WTC11 (cell line): ENCODE data around the gene PSMD14. TPM values are rescaled to one million over a fixed set of nuclear protein-coding genes. Genes with fewer than 3 reads are reported as not detected.

ENCODE experiments used
- ATAC-seq: fragments of 200-7000 bp; cut with Tn5 transposase; 2 replicates; pipeline ENCODE4 v1.10.0; 2021; ENCODE audit warnings: mild to moderate bottlenecking, moderate library complexity
- CTCF ChIA-PET: fragments of 300-600 bp; sonication (Branson Sonifier 250); formaldehyde crosslinking; loops from one replicate; lab custom pipeline; 2021; ENCODE audit warnings: antibody characterized with exemption; lab: Charles Lee
- POLR2A ChIA-PET: fragments of 350-600 bp; sonication (Branson Sonifier 250); formaldehyde crosslinking; loops from one replicate; lab custom pipeline; 2021; ENCODE audit warnings: antibody characterized with exemption; lab: Charles Lee
- DNase-seq: peaks from one replicate; pipeline ENCODE4 v3.0.0; 2021; ENCODE audit warnings: low spot score
- H3K27ac Mint-ChIP-seq: 2 replicates; pipeline ENCODE4 v1.8.0; 2021; ENCODE audit warnings: mixed read lengths
- H3K27me3 Mint-ChIP-seq: 2 replicates; pipeline ENCODE4 v1.8.0; 2021; ENCODE audit warnings: low read depth, mild to moderate bottlenecking, moderate library complexity, mixed read lengths
- H3K36me3 Mint-ChIP-seq: 2 replicates; pipeline ENCODE4 v1.8.0; 2021; ENCODE audit warnings: mixed read lengths
- H3K4me1 Mint-ChIP-seq: 2 replicates; pipeline ENCODE4 v1.8.0; 2022; ENCODE audit warnings: mixed read lengths
- H3K4me3 Mint-ChIP-seq: 2 replicates; pipeline ENCODE4 v1.8.0; 2021; ENCODE audit warnings: mild to moderate bottlenecking, moderate library complexity, mixed read lengths
- H3K9me3 Mint-ChIP-seq: 2 replicates; pipeline ENCODE4 v1.8.0; 2021; ENCODE audit warnings: mixed read lengths
- CREB1 ChIP-seq: sonication (generic); formaldehyde crosslinking; IDR thresholded peaks from 2 replicates; pipeline ENCODE4 v1.8.0; 2023; ENCODE audit warnings: mild to moderate bottlenecking, missing genetic modification reagents
- CREM ChIP-seq: sonication (generic); formaldehyde crosslinking; IDR thresholded peaks from 2 replicates; pipeline ENCODE4 v1.8.1; 2022; ENCODE audit warnings: mild to moderate bottlenecking, missing genetic modification reagents, moderate library complexity
- HMGA2 ChIP-seq: fragments of 250-450 bp; sonication (Bioruptor Pico); IDR thresholded peaks from 2 replicates; pipeline ENCODE4 v1.4.0; 2021; ENCODE audit warnings: mild to moderate bottlenecking, moderate library complexity
- JAZF1 ChIP-seq: fragments of 250-450 bp; sonication (Bioruptor Pico); IDR thresholded peaks from 2 replicates; pipeline ENCODE4 v1.9.0; 2021; ENCODE audit warnings: moderate library complexity, mild to moderate bottlenecking, inconsistent platforms
- JUN ChIP-seq: sonication (generic); formaldehyde crosslinking; IDR thresholded peaks from 2 replicates; pipeline ENCODE4 v1.8.0; 2023; ENCODE audit warnings: mild to moderate bottlenecking, missing genetic modification reagents
- TCF7 ChIP-seq: sonication (generic); formaldehyde crosslinking; IDR thresholded peaks from 2 replicates; pipeline ENCODE4 v1.8.0; 2022; ENCODE audit warnings: mild to moderate bottlenecking, low read depth, missing genetic modification reagents, moderate library complexity
- ZNF671 ChIP-seq: fragments of 250-450 bp; sonication (Bioruptor Pico); IDR thresholded peaks from 2 replicates; pipeline ENCODE4 v1.8.0; 2021; ENCODE audit warnings: mild to moderate bottlenecking
- total RNA-seq: library from RNA; stranded (reverse); gene quantifications from 3 replicates; pipeline ENCODE4 v1.2.3, GENCODE V29; 2021
- TF ChIP-seq, protein P1 (sequence below): sonication (generic); formaldehyde crosslinking; IDR thresholded peaks from 2 replicates; pipeline ENCODE4 v1.8.1; 2023; ENCODE audit warnings: mild to moderate bottlenecking, missing genetic modification reagents
- TF ChIP-seq, protein P2 (sequence below): sonication (generic); formaldehyde crosslinking; IDR thresholded peaks from 2 replicates; pipeline ENCODE4 v1.8.1; 2023; ENCODE audit warnings: mild to moderate bottlenecking, missing genetic modification reagents
- TF ChIP-seq, protein P3 (sequence below): sonication (generic); formaldehyde crosslinking; IDR thresholded peaks from 2 replicates; pipeline ENCODE4 v1.8.0; 2022; ENCODE audit warnings: missing genetic modification reagents
- TF ChIP-seq, protein P4 (sequence below): sonication (generic); formaldehyde crosslinking; IDR thresholded peaks from 2 replicates; pipeline ENCODE4 v1.8.1; 2023; ENCODE audit warnings: mild to moderate bottlenecking, moderate library complexity, missing genetic modification reagents
- TF ChIP-seq, protein P5 (sequence below): sonication (generic); formaldehyde crosslinking; IDR thresholded peaks from 2 replicates; pipeline ENCODE4 v1.8.1; 2022; ENCODE audit warnings: low read depth, missing genetic modification reagents, borderline replicate concordance
- TF ChIP-seq, protein P6 (sequence below): sonication (generic); formaldehyde crosslinking; IDR thresholded peaks from 2 replicates; pipeline ENCODE4 v1.8.1; 2022; ENCODE audit warnings: low read depth, mild to moderate bottlenecking, moderate library complexity, missing genetic modification reagents, borderline replicate concordance
- TF ChIP-seq, protein P7 (sequence below): fragments of 250-450 bp; sonication (Bioruptor Pico); IDR thresholded peaks from 2 replicates; pipeline ENCODE4 v1.9.0; 2021; ENCODE audit warnings: mild to moderate bottlenecking

PSMD14 gene
- total RNA-seq, 1 experiment from 2014 or later = 80.5 TPM

DNA sequence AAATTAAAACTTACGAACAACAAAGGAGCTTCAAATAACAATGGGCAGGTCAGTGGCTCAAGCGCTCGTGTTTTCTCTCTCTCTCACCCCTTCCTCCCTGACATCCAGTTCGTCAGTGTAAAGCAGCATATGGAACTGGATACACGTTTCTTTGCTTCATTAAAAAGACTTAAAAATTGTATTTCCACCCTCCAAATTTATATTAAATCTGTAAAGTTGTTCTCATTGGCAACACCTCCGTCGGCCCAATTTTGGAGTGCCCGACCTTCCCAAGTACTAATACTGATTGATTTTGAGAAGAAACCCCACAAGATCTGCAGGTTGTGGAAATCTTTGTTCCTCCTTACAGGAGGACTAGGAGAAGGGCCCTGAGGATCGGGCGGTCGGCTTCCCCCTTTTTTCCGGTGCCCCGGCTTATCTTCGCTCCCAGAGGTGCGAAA lies 110.1 kb downstream of the PSMD14 start:
- no peaks in the 10 kb centered on the region; the same call in 1 of the 2 replicates for H3K36me3 Mint-ChIP-seq
- TF ChIP-seq, protein P1, sequence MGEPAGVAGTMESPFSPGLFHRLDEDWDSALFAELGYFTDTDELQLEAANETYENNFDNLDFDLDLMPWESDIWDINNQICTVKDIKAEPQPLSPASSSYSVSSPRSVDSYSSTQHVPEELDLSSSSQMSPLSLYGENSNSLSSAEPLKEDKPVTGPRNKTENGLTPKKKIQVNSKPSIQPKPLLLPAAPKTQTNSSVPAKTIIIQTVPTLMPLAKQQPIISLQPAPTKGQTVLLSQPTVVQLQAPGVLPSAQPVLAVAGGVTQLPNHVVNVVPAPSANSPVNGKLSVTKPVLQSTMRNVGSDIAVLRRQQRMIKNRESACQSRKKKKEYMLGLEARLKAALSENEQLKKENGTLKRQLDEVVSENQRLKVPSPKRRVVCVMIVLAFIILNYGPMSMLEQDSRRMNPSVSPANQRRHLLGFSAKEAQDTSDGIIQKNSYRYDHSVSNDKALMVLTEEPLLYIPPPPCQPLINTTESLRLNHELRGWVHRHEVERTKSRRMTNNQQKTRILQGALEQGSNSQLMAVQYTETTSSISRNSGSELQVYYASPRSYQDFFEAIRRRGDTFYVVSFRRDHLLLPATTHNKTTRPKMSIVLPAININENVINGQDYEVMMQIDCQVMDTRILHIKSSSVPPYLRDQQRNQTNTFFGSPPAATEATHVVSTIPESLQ (CRISPR knock-in tag) = no peak
- TF ChIP-seq JAZF1 (CRISPR knock-in tag) = no peak
- TF ChIP-seq ZNF671 (CRISPR knock-in tag) = no peak
- TF ChIP-seq CREB1 (CRISPR knock-in tag) = no peak
- TF ChIP-seq HMGA2 = no peak
- TF ChIP-seq JUN (CRISPR knock-in tag) = no peak
- no peak for TF ChIP-seq TCF7 (CRISPR knock-in tag)
- TF ChIP-seq, protein P2, sequence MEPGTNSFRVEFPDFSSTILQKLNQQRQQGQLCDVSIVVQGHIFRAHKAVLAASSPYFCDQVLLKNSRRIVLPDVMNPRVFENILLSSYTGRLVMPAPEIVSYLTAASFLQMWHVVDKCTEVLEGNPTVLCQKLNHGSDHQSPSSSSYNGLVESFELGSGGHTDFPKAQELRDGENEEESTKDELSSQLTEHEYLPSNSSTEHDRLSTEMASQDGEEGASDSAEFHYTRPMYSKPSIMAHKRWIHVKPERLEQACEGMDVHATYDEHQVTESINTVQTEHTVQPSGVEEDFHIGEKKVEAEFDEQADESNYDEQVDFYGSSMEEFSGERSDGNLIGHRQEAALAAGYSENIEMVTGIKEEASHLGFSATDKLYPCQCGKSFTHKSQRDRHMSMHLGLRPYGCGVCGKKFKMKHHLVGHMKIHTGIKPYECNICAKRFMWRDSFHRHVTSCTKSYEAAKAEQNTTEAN (CRISPR knock-in tag) = no peak
- no peak for TF ChIP-seq CREM (CRISPR knock-in tag)
- TF ChIP-seq, protein P3, sequence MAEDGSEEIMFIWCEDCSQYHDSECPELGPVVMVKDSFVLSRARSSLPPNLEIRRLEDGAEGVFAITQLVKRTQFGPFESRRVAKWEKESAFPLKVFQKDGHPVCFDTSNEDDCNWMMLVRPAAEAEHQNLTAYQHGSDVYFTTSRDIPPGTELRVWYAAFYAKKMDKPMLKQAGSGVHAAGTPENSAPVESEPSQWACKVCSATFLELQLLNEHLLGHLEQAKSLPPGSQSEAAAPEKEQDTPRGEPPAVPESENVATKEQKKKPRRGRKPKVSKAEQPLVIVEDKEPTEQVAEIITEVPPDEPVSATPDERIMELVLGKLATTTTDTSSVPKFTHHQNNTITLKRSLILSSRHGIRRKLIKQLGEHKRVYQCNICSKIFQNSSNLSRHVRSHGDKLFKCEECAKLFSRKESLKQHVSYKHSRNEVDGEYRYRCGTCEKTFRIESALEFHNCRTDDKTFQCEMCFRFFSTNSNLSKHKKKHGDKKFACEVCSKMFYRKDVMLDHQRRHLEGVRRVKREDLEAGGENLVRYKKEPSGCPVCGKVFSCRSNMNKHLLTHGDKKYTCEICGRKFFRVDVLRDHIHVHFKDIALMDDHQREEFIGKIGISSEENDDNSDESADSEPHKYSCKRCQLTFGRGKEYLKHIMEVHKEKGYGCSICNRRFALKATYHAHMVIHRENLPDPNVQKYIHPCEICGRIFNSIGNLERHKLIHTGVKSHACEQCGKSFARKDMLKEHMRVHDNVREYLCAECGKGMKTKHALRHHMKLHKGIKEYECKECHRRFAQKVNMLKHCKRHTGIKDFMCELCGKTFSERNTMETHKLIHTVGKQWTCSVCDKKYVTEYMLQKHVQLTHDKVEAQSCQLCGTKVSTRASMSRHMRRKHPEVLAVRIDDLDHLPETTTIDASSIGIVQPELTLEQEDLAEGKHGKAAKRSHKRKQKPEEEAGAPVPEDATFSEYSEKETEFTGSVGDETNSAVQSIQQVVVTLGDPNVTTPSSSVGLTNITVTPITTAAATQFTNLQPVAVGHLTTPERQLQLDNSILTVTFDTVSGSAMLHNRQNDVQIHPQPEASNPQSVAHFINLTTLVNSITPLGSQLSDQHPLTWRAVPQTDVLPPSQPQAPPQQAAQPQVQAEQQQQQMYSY (CRISPR knock-in tag) = no peak
- TF ChIP-seq, all 79 proteins: peak for 0
- Mint-ChIP-seq H3K27ac (no peak overlapping the region), H3K9me3 (no peaks in the 10 kb centered on the region), H3K4me3 (peak overlapping the region; percentile 77), H3K27me3 (peaks cover 100% of the 10 kb centered on the region), H3K4me1 (peaks cover 67% of the 10 kb centered on the region)
- ATAC-seq (no peak), DNase-seq (no peak)
- ChIA-PET POLR2A (interaction anchor here (1.0 kb wide), 2 partner anchors 10 to 110 kb away, joined by 3 read pairs; partner anchors contain the start of gene PSMD14), CTCF (no interaction called here)

DNA sequence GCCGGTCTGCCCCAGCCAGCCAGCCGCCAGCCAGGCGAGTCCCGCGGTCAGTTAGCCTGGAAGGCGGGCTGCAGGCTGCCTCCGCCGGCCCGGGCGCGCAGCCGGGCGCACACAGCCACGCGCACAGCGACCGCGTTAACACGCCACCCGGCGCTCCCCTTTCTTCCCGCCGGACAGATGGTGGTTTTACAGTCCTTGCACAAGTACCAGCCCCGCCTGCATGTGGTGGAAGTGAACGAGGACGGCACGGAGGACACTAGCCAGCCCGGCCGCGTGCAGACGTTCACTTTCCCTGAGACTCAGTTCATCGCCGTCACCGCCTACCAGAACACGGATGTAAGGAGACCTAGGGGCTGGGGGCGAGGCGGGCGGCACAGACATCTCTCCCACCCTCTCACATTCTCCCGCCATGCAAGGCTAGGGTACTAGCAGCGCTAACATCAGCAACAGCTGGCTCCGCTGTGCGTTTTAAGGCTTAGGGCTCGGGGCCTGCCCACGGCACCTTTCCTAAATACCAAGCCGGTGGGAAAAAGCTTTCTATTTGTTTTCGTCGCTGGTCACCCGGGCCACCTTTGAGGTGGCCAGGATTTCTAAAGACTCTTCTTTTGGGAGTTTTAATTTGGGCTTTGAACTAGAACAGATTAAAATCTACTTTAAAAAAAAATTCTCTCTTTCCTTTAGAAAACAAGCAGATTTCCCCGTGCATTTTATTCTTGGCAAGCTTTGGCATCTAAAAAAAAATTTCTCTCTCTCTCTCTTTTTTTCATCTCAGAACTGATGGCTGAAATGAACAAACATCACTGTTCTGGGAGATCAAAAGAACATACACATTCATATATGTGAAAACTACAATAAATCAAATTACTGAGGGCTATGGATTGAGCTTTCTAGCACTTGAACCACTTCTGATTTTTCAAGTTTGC lies 110.8 kb downstream of the PSMD14 start:
- DNase-seq = peak; percentile 65
- H3K4me3 Mint-ChIP-seq = peak overlapping the region; percentile 77
- ChIA-PET CTCF (no interaction called here), POLR2A (interaction anchor here (1.0 kb wide), 2 partner anchors 9 to 111 kb away, joined by 3 read pairs; partner anchors contain the start of gene PSMD14)
- H3K4me1 Mint-ChIP-seq = peaks cover 60% of the 10 kb centered on the region
- no peaks in the 10 kb centered on the region for H3K9me3 Mint-ChIP-seq
- no peaks in the 10 kb centered on the region; the same call in 1 of the 2 replicates for H3K36me3 Mint-ChIP-seq
- H3K27ac Mint-ChIP-seq = no peak overlapping the region
- H3K27me3 Mint-ChIP-seq = peaks cover 99% of the 10 kb centered on the region
- peak; percentile 2 for ATAC-seq
- no peak for TF ChIP-seq TCF7 (CRISPR knock-in tag)
- TF ChIP-seq, protein P4, sequence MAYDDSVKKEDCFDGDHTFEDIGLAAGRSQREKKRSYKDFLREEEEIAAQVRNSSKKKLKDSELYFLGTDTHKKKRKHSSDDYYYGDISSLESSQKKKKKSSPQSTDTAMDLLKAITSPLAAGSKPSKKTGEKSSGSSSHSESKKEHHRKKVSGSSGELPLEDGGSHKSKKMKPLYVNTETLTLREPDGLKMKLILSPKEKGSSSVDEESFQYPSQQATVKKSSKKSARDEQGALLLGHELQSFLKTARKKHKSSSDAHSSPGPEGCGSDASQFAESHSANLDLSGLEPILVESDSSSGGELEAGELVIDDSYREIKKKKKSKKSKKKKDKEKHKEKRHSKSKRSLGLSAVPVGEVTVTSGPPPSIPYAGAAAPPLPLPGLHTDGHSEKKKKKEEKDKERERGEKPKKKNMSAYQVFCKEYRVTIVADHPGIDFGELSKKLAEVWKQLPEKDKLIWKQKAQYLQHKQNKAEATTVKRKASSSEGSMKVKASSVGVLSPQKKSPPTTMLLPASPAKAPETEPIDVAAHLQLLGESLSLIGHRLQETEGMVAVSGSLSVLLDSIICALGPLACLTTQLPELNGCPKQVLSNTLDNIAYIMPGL (CRISPR knock-in tag) = no peak
- no peak for TF ChIP-seq CREM (CRISPR knock-in tag)
- TF ChIP-seq, protein P1 (CRISPR knock-in tag) = no peak
- TF ChIP-seq, protein P5, sequence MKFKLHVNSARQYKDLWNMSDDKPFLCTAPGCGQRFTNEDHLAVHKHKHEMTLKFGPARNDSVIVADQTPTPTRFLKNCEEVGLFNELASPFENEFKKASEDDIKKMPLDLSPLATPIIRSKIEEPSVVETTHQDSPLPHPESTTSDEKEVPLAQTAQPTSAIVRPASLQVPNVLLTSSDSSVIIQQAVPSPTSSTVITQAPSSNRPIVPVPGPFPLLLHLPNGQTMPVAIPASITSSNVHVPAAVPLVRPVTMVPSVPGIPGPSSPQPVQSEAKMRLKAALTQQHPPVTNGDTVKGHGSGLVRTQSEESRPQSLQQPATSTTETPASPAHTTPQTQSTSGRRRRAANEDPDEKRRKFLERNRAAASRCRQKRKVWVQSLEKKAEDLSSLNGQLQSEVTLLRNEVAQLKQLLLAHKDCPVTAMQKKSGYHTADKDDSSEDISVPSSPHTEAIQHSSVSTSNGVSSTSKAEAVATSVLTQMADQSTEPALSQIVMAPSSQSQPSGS = no peak
- TF ChIP-seq, protein P6, sequence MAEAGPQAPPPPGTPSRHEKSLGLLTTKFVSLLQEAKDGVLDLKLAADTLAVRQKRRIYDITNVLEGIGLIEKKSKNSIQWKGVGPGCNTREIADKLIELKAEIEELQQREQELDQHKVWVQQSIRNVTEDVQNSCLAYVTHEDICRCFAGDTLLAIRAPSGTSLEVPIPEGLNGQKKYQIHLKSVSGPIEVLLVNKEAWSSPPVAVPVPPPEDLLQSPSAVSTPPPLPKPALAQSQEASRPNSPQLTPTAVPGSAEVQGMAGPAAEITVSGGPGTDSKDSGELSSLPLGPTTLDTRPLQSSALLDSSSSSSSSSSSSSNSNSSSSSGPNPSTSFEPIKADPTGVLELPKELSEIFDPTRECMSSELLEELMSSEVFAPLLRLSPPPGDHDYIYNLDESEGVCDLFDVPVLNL (CRISPR knock-in tag) = no peak
- TF ChIP-seq, protein P7, sequence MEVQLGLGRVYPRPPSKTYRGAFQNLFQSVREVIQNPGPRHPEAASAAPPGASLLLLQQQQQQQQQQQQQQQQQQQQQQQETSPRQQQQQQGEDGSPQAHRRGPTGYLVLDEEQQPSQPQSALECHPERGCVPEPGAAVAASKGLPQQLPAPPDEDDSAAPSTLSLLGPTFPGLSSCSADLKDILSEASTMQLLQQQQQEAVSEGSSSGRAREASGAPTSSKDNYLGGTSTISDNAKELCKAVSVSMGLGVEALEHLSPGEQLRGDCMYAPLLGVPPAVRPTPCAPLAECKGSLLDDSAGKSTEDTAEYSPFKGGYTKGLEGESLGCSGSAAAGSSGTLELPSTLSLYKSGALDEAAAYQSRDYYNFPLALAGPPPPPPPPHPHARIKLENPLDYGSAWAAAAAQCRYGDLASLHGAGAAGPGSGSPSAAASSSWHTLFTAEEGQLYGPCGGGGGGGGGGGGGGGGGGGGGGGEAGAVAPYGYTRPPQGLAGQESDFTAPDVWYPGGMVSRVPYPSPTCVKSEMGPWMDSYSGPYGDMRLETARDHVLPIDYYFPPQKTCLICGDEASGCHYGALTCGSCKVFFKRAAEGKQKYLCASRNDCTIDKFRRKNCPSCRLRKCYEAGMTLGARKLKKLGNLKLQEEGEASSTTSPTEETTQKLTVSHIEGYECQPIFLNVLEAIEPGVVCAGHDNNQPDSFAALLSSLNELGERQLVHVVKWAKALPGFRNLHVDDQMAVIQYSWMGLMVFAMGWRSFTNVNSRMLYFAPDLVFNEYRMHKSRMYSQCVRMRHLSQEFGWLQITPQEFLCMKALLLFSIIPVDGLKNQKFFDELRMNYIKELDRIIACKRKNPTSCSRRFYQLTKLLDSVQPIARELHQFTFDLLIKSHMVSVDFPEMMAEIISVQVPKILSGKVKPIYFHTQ (CRISPR knock-in tag) = no peak
